SJCRH30 (cell line): ENCODE data around the gene DHX40. TPM values are rescaled to one million over a fixed set of nuclear protein-coding genes. Genes with fewer than 3 reads are reported as not detected.

Source experiments
- DNase-seq, 2 experiments: peaks; one replicate each; pipeline ENCODE4 v3.0.0-alpha.2; 2015 to 2020
- H3K27ac ChIP-seq: fragments of 250-450 bp; sonication (Bioruptor Pico); 2 replicates; pipeline ENCODE4 v1.5.1; 2020; ENCODE audit warnings: mild to moderate bottlenecking, moderate library complexity
- H3K27me3 ChIP-seq: fragments of 250-450 bp; sonication (Bioruptor Pico); 2 replicates; pipeline ENCODE4 v1.5.1; 2020; ENCODE audit warnings: mild to moderate bottlenecking, moderate library complexity
- H3K36me3 ChIP-seq: fragments of 250-450 bp; sonication (Bioruptor Pico); 2 replicates; pipeline ENCODE4 v1.5.1; 2020; ENCODE audit warnings: mild to moderate bottlenecking, moderate library complexity
- H3K4me1 ChIP-seq: fragments of 250-450 bp; sonication (Bioruptor Pico); 2 replicates; pipeline ENCODE4 v1.5.1; 2020; ENCODE audit warnings: mild to moderate bottlenecking, moderate library complexity
- H3K4me3 ChIP-seq: fragments of 250-450 bp; sonication (Bioruptor Pico); 2 replicates; pipeline ENCODE4 v1.5.1; 2020; ENCODE audit warnings: mild to moderate bottlenecking, moderate library complexity
- H3K9me3 ChIP-seq: fragments of 250-450 bp; sonication (Bioruptor Pico); replicated peaks from 2 replicates; pipeline ENCODE4 v1.5.1; 2020; ENCODE audit warnings: mild to moderate bottlenecking, moderate library complexity
- total RNA-seq: library from RNA; depleted of rRNA; stranded (reverse); fragments of >200 nt; shearing (Covaris generic); gene quantifications from 2 replicates; pipeline ENCODE4 v1.2.3, GENCODE V29; 2014

DHX40 gene
- total RNA-seq, 1 experiment from 2014 or later: 47.2 TPM

DNA sequence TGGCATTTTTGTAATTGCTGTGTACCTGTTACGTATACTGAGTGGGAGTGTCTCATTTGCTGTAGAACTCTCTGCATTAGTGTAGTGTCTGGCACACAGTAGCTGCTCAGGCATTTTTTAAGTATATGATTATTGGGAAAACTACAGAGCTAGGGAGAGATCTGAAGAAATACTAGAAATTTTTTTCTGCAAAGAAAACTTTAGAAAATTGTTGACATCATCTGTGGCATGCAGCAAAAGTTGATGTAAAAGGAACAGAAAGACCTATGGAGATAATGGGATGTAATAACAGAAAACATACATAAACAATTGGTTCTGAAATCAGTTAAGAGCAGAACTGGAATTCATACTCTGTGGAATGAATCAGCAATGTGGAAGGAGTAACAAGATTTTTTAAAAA, 65.9 kb downstream of the DHX40 start:
- no peak for DNase-seq
- Histone ChIP-seq H3K27ac (no peak overlapping the region), H3K36me3 (peaks cover 6% of the 10 kb centered on the region; the same call in 1 of the 2 replicates), H3K4me3 (no peak overlapping the region), H3K27me3 (no peaks in the 10 kb centered on the region), H3K4me1 (no peaks in the 10 kb centered on the region), H3K9me3 (no peaks in the 10 kb centered on the region)

DNA sequence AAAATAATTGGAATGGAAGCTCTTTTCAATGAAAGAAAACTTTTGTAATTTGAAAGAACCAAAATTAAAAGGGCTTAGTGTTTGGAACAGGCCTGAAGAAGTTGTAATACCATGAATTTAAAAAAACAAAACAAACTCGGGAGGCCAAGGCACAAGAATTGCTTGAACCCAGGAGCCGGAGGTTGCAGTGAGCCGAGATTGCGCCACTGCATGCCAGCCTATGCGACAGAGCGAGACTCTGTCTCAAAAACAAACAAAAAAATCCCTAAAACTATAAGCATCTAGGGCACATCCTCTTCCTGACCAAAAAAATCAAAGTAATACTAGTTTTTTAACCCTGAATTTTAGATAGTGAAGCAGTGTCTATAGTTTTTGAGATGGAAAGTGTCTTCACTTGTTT, 67.0 kb downstream of the DHX40 start:
- Histone ChIP-seq H3K4me1 (no peaks in the 10 kb centered on the region), H3K9me3 (no peaks in the 10 kb centered on the region), H3K27ac (no peak overlapping the region), H3K27me3 (no peaks in the 10 kb centered on the region), H3K4me3 (no peak overlapping the region), H3K36me3 (peaks cover 6% of the 10 kb centered on the region; the same call in 1 of the 2 replicates)
- DNase-seq: no peak

GRCh38 chr17:59633658-59634359, 68.4 kb downstream of the DHX40 start:
- no peak overlapping the region for H3K27ac ChIP-seq
- H3K4me1 ChIP-seq: no peaks in the 10 kb centered on the region
- H3K27me3 ChIP-seq: no peaks in the 10 kb centered on the region
- H3K36me3 ChIP-seq: peaks cover 6% of the 10 kb centered on the region; the same call in 1 of the 2 replicates
- H3K4me3 ChIP-seq: no peak overlapping the region
- no peaks in the 10 kb centered on the region for H3K9me3 ChIP-seq
- no peak for DNase-seq

GRCh38 chr17:59634632-59635541, 69.5 kb downstream of the DHX40 start:
- H3K9me3 ChIP-seq: no peaks in the 10 kb centered on the region
- H3K4me1 ChIP-seq: no peaks in the 10 kb centered on the region
- no peaks in the 10 kb centered on the region for H3K27me3 ChIP-seq
- no peak overlapping the region for H3K4me3 ChIP-seq
- no peak for DNase-seq
- peaks cover 6% of the 10 kb centered on the region; the same call in 1 of the 2 replicates for H3K36me3 ChIP-seq
- H3K27ac ChIP-seq: no peak overlapping the region

GRCh38 chr17:59637611-59638310, 72.4 kb downstream of the DHX40 start:
- Histone ChIP-seq H3K9me3 (no peaks in the 10 kb centered on the region), H3K4me3 (no peak overlapping the region), H3K27me3 (no peaks in the 10 kb centered on the region), H3K27ac (no peak overlapping the region), H3K36me3 (no peaks in the 10 kb centered on the region; the same call in 1 of the 2 replicates), H3K4me1 (no peaks in the 10 kb centered on the region)
- DNase-seq: no peak

DNA sequence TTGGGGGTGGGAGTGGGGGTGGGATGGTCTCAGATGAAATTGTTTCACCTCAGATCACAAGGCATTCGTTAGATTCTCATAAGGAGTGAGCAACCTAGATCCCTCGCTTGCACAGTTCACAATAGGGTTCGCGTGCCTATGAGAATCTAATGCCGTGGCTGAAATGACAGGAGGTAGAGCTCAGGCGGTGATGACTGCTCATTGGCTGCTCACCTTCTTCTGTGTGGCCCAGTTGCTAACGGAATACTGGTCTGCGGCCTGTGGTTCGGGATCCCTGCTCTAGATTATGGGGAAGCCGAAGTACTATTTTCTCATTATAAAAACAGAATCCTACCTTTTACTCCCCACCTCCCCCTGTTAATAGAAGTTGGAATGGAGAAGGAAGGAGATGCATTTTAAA, 73.1 kb downstream of the DHX40 start:
- no peak for DNase-seq
- H3K27ac ChIP-seq: no peak overlapping the region
- H3K4me3 ChIP-seq: no peak overlapping the region
- no peaks in the 10 kb centered on the region for H3K4me1 ChIP-seq
- H3K9me3 ChIP-seq: no peaks in the 10 kb centered on the region
- H3K36me3 ChIP-seq: peaks cover 4% of the 10 kb centered on the region
- H3K27me3 ChIP-seq: no peaks in the 10 kb centered on the region

- H3K36me3 ChIP-seq: peaks cover 26% of the 10 kb centered on the region
- peak in 1 of 2 experiments; percentile 5 for DNase-seq
- no peaks in the 10 kb centered on the region for H3K27me3 ChIP-seq
- no peaks in the 10 kb centered on the region for H3K9me3 ChIP-seq
- H3K4me3 ChIP-seq: no peak overlapping the region
- no peak overlapping the region for H3K27ac ChIP-seq
- no peaks in the 10 kb centered on the region for H3K4me1 ChIP-seq
Measured at GRCh38 chr17:59641799-59642484, 76.5 kb downstream of the DHX40 start.

DNA sequence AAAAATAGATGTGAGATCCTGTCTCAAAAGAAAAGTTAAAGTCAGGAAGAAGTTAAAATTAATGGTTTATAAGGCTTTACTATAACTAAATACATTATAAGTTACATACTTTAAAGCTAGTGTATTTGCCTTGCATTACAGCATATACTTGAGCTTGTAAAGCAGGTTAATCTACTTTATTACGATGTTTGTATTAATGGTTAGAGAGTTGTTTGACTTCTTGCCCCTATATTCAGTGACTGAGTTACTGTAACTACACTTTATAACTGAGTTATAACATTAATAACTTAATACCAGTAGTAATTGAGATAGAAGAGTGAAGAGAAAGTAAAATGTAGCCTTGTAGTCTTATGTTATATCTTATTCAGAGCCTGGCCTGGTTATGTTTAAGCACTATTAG, 77.2 kb downstream of the DHX40 start:
- Histone ChIP-seq H3K27ac (no peak overlapping the region), H3K27me3 (no peaks in the 10 kb centered on the region), H3K4me1 (no peaks in the 10 kb centered on the region), H3K4me3 (no peak overlapping the region), H3K9me3 (no peaks in the 10 kb centered on the region), H3K36me3 (peaks cover 32% of the 10 kb centered on the region)
- DNase-seq: no peak

- no peak for DNase-seq
- no peaks in the 10 kb centered on the region for H3K27me3 ChIP-seq
- no peaks in the 10 kb centered on the region for H3K4me1 ChIP-seq
- H3K4me3 ChIP-seq: no peak overlapping the region
- H3K9me3 ChIP-seq: no peaks in the 10 kb centered on the region
- peaks cover 41% of the 10 kb centered on the region for H3K36me3 ChIP-seq
- no peak overlapping the region for H3K27ac ChIP-seq
Measured at GRCh38 chr17:59643159-59644140, 78.0 kb downstream of the DHX40 start.

GRCh38 chr17:59647288-59647687, 81.9 kb downstream of the DHX40 start:
- Histone ChIP-seq H3K27me3 (no peaks in the 10 kb centered on the region), H3K9me3 (no peaks in the 10 kb centered on the region), H3K4me3 (no peak overlapping the region), H3K27ac (no peak overlapping the region), H3K36me3 (peaks cover 73% of the 10 kb centered on the region), H3K4me1 (no peaks in the 10 kb centered on the region)
- DNase-seq: no peak

DNA sequence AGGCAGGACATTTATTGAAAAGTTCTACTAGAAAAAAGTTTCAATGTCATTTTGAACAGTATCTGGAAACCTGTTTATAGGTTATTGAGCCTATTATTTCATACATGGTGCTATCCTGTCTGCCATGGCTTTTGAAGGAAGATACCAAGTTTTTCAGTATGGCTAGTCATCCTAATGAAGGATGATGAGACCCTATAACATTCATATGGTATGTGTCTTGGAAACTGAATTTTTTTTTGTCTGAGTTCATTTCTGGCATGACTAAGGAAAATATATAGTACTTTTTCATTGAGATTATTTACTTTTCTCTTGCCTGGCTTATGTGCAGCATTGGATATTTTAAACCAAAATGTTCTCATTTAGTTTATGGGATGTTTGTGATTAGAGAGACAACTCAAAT, 84.5 kb downstream of the DHX40 start:
- H3K27ac ChIP-seq: no peak overlapping the region
- DNase-seq: no peak
- no peaks in the 10 kb centered on the region for H3K4me1 ChIP-seq
- H3K27me3 ChIP-seq: no peaks in the 10 kb centered on the region
- H3K9me3 ChIP-seq: no peaks in the 10 kb centered on the region
- H3K4me3 ChIP-seq: no peak overlapping the region
- peaks cover 77% of the 10 kb centered on the region for H3K36me3 ChIP-seq

GRCh38 chr17:59650642-59651041, 85.2 kb downstream of the DHX40 start:
- Histone ChIP-seq H3K9me3 (no peaks in the 10 kb centered on the region), H3K4me3 (no peak overlapping the region), H3K36me3 (peaks cover 78% of the 10 kb centered on the region), H3K27ac (no peak overlapping the region), H3K4me1 (no peaks in the 10 kb centered on the region), H3K27me3 (no peaks in the 10 kb centered on the region)
- DNase-seq: no peak

DNA sequence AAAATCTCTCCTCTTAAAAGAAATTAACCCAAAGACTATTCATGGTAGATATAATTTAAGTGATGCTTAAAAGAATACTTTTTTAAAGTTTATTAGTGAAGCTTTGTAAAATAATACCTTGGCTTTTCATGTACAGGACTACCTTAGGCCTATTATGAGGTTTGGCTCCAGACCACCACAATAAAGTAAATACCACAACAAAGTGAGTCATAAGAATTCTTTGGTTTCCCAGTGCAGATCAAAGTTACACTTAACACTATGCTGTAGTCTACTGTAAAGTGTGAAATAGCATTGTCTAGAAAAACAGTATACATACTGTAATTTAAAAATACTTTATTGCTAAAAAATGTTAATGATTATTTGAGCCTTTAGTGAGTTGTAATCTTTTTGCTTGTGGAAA, 85.9 kb downstream of the DHX40 start:
- Histone ChIP-seq H3K27ac (no peak overlapping the region), H3K27me3 (no peaks in the 10 kb centered on the region), H3K9me3 (no peaks in the 10 kb centered on the region), H3K4me1 (no peaks in the 10 kb centered on the region), H3K4me3 (no peak overlapping the region), H3K36me3 (peaks cover 79% of the 10 kb centered on the region)
- no peak for DNase-seq
